ENCODE data around the gene ALK.
"Not testable (repeated sequence)": the region's sequence is repeated elsewhere in the genome, so short reads cannot be mapped to it uniquely, and the experiment has no call there.

ALK gene

GRCh38 chr2:29753671-29754444 lies 167.5 kb downstream of the ALK start:
- no peak for DNase-seq

- DNase-seq, result no peak
Measured at GRCh38 chr2:29751390-29751789, 170.0 kb downstream of the ALK start.

GRCh38 chr2:29750463-29750862 lies 170.9 kb downstream of the ALK start:
- DNase-seq, result not testable (repeated sequence)

- no peak for DNase-seq
Measured at GRCh38 chr2:29749843-29750242, 171.5 kb downstream of the ALK start.

GRCh38 chr2:29749041-29749440 lies 172.3 kb downstream of the ALK start:
- no peak for DNase-seq

GRCh38 chr2:29747786-29748470 lies 173.5 kb downstream of the ALK start:
- DNase-seq, result no peak

GRCh38 chr2:29744976-29745375 lies 176.4 kb downstream of the ALK start:
- DNase-seq, result no peak

- DNase-seq, result no peak
Measured at GRCh38 chr2:29743516-29743915, 177.9 kb downstream of the ALK start.

- no peak for DNase-seq
Measured at GRCh38 chr2:29742656-29743055, 178.7 kb downstream of the ALK start.

- DNase-seq, result no peak
Measured at GRCh38 chr2:29741132-29741531, 180.3 kb downstream of the ALK start.

GRCh38 chr2:29733965-29734364 lies 187.4 kb downstream of the ALK start:
- no peak for DNase-seq

- DNase-seq, result no peak
Measured at GRCh38 chr2:29733213-29733612, 188.2 kb downstream of the ALK start.

GRCh38 chr2:29731948-29732347 lies 189.4 kb downstream of the ALK start:
- DNase-seq, result no peak

- no peak for DNase-seq
Measured at GRCh38 chr2:29729932-29730331, 191.5 kb downstream of the ALK start.

- DNase-seq, result no peak
Measured at GRCh38 chr2:29729401-29729800, 192.0 kb downstream of the ALK start.

GRCh38 chr2:29726976-29727375 lies 194.4 kb downstream of the ALK start:
- DNase-seq, result no peak

- DNase-seq, result no peak
Measured at GRCh38 chr2:29725610-29726009, 195.8 kb downstream of the ALK start.

- no peak for DNase-seq
Measured at GRCh38 chr2:29724282-29724681, 197.1 kb downstream of the ALK start.

GRCh38 chr2:29723255-29724001 lies 198.0 kb downstream of the ALK start:
- DNase-seq, result no peak

- no peak for DNase-seq
Measured at GRCh38 chr2:29719639-29720038, 201.7 kb downstream of the ALK start.

- DNase-seq, result no peak
Measured at GRCh38 chr2:29718076-29718686, 203.2 kb downstream of the ALK start.

GRCh38 chr2:29715655-29716054 lies 205.7 kb downstream of the ALK start:
- DNase-seq, result no peak

- DNase-seq, result no peak
Measured at GRCh38 chr2:29714333-29714732, 207.1 kb downstream of the ALK start.

Data from T-helper 1 cell (primary cell).